Ureter (tissue), 1 donor: Measurements from ENCODE around the gene TMEM108. TPM values are rescaled to one million over a fixed set of nuclear protein-coding genes. Genes with fewer than 3 reads are reported as not detected.
A peak's percentile ranks its signal among the peaks of the same experiment; 100 is the strongest.

Experiments
- DNase-seq: peaks from one replicate; pipeline ENCODE4 v3.0.0-alpha.2; 2020; ENCODE audit warnings: low spot score
- total RNA-seq: library from RNA; stranded (reverse); gene quantifications from one replicate; pipeline ENCODE4 v1.2.4, GENCODE V29; 2023
- donor health status: DM: yes; HTN: yes; CAD: no.

TMEM108 gene
- total RNA-seq, 1 donor from 2014 or later: 1.5 TPM

GRCh38 chr3:133383741-133384140 is 345.6 kb downstream of the TMEM108 start:
- DNase-seq: no peak

- peak; percentile 58 for DNase-seq
These were observed 346.3 kb downstream of the TMEM108 start for GRCh38 chr3:133384331-133385027.

GRCh38 chr3:133386876-133387275 is 348.7 kb downstream of the TMEM108 start:
- no peak for DNase-seq

- no peak for DNase-seq
These were observed 349.1 kb downstream of the TMEM108 start for GRCh38 chr3:133387341-133387740.

GRCh38 chr3:133388696-133389395 is 350.7 kb downstream of the TMEM108 start:
- DNase-seq: no peak

- no peak for DNase-seq
These were observed 352.5 kb downstream of the TMEM108 start for GRCh38 chr3:133390715-133391114.

- DNase-seq: no peak
These were observed 355.0 kb downstream of the TMEM108 start for GRCh38 chr3:133393204-133393603.

- no peak for DNase-seq
These were observed 355.7 kb downstream of the TMEM108 start for GRCh38 chr3:133393691-133394474.

GRCh38 chr3:133394561-133395311 is 356.5 kb downstream of the TMEM108 start:
- DNase-seq: no peak

GRCh38 chr3:133396906-133397305 is 358.7 kb downstream of the TMEM108 start:
- no peak for DNase-seq

- no peak for DNase-seq
These were observed 361.9 kb downstream of the TMEM108 start, which contains the start of gene BFSP2 for GRCh38 chr3:133400006-133400515. Gene BFSP2, plus strand, starts transcription at chr3:133400056. Its CDS starts 28 bp downstream, at chr3:133400084.

- no peak for DNase-seq
These were observed 363.4 kb downstream of the TMEM108 start for GRCh38 chr3:133401374-133402135.

- no peak for DNase-seq
These were observed 366.7 kb downstream of the TMEM108 start for GRCh38 chr3:133404920-133405319.

- no peak for DNase-seq
These were observed 370.2 kb downstream of the TMEM108 start for GRCh38 chr3:133408366-133408765.

- no peak for DNase-seq
These were observed 370.8 kb downstream of the TMEM108 start for GRCh38 chr3:133408961-133409360.

- DNase-seq: no peak
These were observed 372.2 kb downstream of the TMEM108 start for GRCh38 chr3:133410191-133410892.

GRCh38 chr3:133412183-133413132 is 374.3 kb downstream of the TMEM108 start:
- DNase-seq: no peak

GRCh38 chr3:133413161-133414020 is 375.2 kb downstream of the TMEM108 start:
- no peak for DNase-seq
